ENCODE measurements around the gene GDF15.
A peak's percentile ranks its signal among the peaks of the same experiment; 100 is the strongest.

GRCh38 chr19:18418029-18418482 is 32.1 kb downstream of the GDF15 start:
- TF ChIP-seq CTCF (IDR thresholded peaks at IDR 0.05), result no peak
- TF ChIP-seq BHLHE40 (IDR thresholded peaks at IDR 0.05; ENCODE audit: low read depth, low read length), result peak; percentile 26; the same call in 1 of the 2 replicates
- no peak for TF ChIP-seq SMC3 (IDR thresholded peaks at IDR 0.05)
- TF ChIP-seq CEBPB (IDR thresholded peaks at IDR 0.05), result no peak
- no peak for TF ChIP-seq CHD2 (IDR thresholded peaks at IDR 0.05; ENCODE audit: low read length, partially characterized antibody)
- peak; percentile 19; the same call in 1 of the 2 replicates for TF ChIP-seq MAX (IDR thresholded peaks at IDR 0.05)
- TF ChIP-seq FOSL2 (IDR thresholded peaks at IDR 0.05), result no peak
- TF ChIP-seq FOSL2 (CRISPR knock-in tag; IDR thresholded peaks at IDR 0.05), result no peak
- no peak for TF ChIP-seq JUN (IDR thresholded peaks at IDR 0.05)

All from A549 (cell line).